Lower leg skin (tissue), 4 donors: ENCODE results near the gene AASS. TPM values are rescaled to one million over a fixed set of nuclear protein-coding genes. Genes with fewer than 3 reads are reported as not detected.
"Not testable (repeated sequence)": the region's sequence is repeated elsewhere in the genome, so short reads cannot be mapped to it uniquely, and the experiment has no call there.

ENCODE experiments used
- DNase-seq, 2 donors: peaks; one replicate each; pipeline ENCODE4 v3.0.0-alpha.2; 2019; ENCODE audit warnings: low spot score in 2 of 2
- H3K4me3 ChIP-seq: fragments of 200-600 bp; sonication (generic); 2 replicates; pipeline ENCODE4 v1.5.1; 2017; ENCODE audit warnings: mild to moderate bottlenecking, low read depth; ENCODE audit not compliant: poor library complexity, severe bottlenecking
- CTCF ChIP-seq, 3 donors: fragments of 450-650 bp; IDR thresholded peaks; one replicate each; pipeline ENCODE4 v1.5.1; 2016; ENCODE audit warnings: antibody characterized with exemption in 3 of 3, mild to moderate bottlenecking in 3 of 3, moderate library complexity in 2 of 3
- POLR2A ChIP-seq, 2 donors: fragments of 450-650 bp; IDR thresholded peaks; one replicate each; pipeline ENCODE4 v1.6.1; 2016 to 2017; ENCODE audit warnings: antibody characterized with exemption in 2 of 2, mild to moderate bottlenecking in 1 of 2, moderate library complexity in 1 of 2
- WGBS, 2 donors: methylation state at CpG; one replicate each; pipeline ENCODE4 v1.1.5; 2018; 5-methylcytosine and 5-hydroxymethylcytosine counted together
- intact Hi-C: fragments of 100-400 bp; cut with DNase I; formaldehyde crosslinking; loops from one replicate; pipeline ENCODE4 v1.15.0; 2023; ENCODE audit warnings: low total_unique reads
- total RNA-seq, 4 donors: library from RNA; depleted of rRNA; stranded (reverse); fragments of >200 nt; gene quantifications; one replicate each; pipeline ENCODE4 v1.1.0, GENCODE V29; 2016

The AASS gene
- total RNA-seq, result 10 to 100 TPM in 1 of 4 donors, 1 to 10 TPM in 3; 7.7 to 13.3 (median 8.4) TPM

- WGBS, 2 donors, result 0 to 1% methylated on average over 66 to 69 of the region's 69 CpGs
- TF ChIP-seq CTCF (IDR thresholded peaks at IDR 0.05), result no peak
- no peak for TF ChIP-seq POLR2A (IDR thresholded peaks at IDR 0.05)
- DNase-seq, result peak; percentile 98 to 100
- peak within 1 kb of the TSS; percentile 86 for H3K4me3 ChIP-seq
- intact Hi-C loops, result no loop called here
Measured at GRCh38 chr7:122143751-122144711, at the start of gene AASS. Gene AASS, minus strand, starts transcription at chr7:122144249. Its CDS starts 10,523 bp downstream, at chr7:122133726.

DNA sequence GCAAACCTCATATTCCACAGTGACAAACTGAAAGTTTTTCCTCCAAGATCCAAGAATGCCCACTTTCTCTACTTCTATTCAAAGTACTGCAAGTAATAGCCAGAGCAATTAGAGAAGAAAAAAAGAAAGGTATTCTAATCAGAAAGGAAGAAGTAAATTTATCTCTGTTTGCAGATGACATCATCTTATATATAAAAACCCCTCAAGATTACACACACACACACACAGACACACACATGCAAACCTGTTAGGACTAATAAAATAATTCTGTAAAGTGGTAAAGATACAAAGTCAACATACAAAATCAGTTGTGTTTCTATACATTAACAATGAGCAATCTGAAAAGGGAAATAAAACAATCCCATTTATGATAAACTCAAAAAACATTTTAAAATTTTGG is 44.7 kb upstream of the AASS start:
- TF ChIP-seq CTCF (IDR thresholded peaks at IDR 0.05) (no peak), POLR2A (IDR thresholded peaks at IDR 0.05) (no peak)
- no peak for DNase-seq
- intact Hi-C loops, result no loop called here
- H3K4me3 ChIP-seq, result no peak overlapping the region

DNA sequence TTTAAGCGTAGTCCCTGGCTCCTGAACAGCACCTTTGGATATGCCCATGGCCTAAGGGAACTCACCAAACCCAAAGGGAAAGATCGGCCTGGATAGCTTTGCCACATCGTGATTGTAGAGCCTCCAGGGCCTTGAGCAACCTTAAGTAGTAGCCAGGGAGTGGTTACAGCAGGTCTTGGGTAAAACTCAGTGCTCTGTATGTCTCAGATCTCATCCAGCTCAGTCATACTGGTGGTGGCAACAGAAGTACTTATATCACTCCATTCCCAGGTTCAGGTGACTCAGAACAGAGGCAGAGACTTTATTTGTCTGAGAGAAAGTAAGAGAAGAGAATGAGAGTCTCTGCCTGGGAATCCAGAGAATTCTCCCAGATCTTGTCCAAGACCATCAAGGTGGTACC is 39.1 kb upstream of the AASS start:
- TF ChIP-seq CTCF (IDR thresholded peaks at IDR 0.05) (no peak), POLR2A (IDR thresholded peaks at IDR 0.05) (no peak)
- WGBS, 2 donors, result 71 to 80% methylated on average over 3 of the region's 3 CpGs
- intact Hi-C loops, result no loop called here
- no peak overlapping the region for H3K4me3 ChIP-seq
- no peak for DNase-seq

GRCh38 chr7:122182081-122182480 is 38.0 kb upstream of the AASS start:
- H3K4me3 ChIP-seq, result no peak overlapping the region
- no peak for DNase-seq
- intact Hi-C loops, result no loop called here
- TF ChIP-seq CTCF (IDR thresholded peaks at IDR 0.05) (no peak), POLR2A (IDR thresholded peaks at IDR 0.05) (no peak)
- WGBS, 2 donors, result 15 to 20% methylated on average over 1 of the region's 1 CpG

GRCh38 chr7:122172144-122172543 is 28.1 kb upstream of the AASS start:
- H3K4me3 ChIP-seq, intact Hi-C loops, DNase-seq: not testable (repeated sequence)
- WGBS, 2 donors, result 40 to 64% methylated on average over 2 of the region's 2 CpGs

DNA sequence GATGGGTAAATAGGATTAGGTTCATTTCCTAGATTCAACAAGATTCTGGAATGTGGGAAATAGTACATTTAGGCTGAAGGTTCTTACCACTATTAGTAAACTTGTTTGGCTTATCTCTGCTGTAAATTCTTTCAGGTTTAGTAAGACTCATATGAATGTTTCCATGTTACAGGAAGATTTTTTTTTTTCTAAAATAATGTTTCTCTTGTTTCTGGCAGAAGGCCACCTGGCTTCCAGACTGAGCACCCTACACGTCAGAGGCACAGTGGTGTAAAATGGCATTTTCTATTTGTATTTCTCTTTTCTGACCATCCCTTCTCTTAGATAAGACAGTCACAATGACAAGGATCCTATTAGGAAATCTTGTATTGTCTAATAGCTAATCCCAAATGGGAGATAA is 22.7 kb upstream of the AASS start:
- no peak overlapping the region for H3K4me3 ChIP-seq
- WGBS, 2 donors, result 20 to 22% methylated on average over 1 of the region's 1 CpG
- TF ChIP-seq POLR2A (IDR thresholded peaks at IDR 0.05) (no peak), CTCF (IDR thresholded peaks at IDR 0.05) (no peak)
- DNase-seq, result no peak
- intact Hi-C loops, result no loop called here
